ENCODE measurements around the gene SCO1.

DNA sequence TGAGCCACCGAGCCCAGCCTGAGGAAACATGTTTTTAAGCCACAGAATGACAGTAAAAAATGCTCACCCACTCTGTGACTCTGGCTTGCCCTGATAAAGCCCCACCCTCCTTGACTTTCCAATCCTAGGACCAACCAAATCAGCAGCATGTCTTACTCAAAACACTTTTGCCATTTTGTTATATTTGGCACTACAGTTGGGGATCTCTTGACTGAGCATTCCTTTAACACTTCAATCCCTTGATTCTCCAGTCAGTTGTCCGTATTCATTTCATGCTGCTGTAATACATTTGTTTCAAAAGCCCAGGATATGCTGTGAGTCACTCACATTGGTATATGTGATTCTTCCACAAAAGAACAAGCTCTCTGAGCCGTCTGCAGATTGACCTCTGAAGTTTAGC is 48.4 kb downstream of the SCO1 start:
- TF ChIP-seq, protein P1, sequence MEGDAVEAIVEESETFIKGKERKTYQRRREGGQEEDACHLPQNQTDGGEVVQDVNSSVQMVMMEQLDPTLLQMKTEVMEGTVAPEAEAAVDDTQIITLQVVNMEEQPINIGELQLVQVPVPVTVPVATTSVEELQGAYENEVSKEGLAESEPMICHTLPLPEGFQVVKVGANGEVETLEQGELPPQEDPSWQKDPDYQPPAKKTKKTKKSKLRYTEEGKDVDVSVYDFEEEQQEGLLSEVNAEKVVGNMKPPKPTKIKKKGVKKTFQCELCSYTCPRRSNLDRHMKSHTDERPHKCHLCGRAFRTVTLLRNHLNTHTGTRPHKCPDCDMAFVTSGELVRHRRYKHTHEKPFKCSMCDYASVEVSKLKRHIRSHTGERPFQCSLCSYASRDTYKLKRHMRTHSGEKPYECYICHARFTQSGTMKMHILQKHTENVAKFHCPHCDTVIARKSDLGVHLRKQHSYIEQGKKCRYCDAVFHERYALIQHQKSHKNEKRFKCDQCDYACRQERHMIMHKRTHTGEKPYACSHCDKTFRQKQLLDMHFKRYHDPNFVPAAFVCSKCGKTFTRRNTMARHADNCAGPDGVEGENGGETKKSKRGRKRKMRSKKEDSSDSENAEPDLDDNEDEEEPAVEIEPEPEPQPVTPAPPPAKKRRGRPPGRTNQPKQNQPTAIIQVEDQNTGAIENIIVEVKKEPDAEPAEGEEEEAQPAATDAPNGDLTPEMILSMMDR (IDR thresholded peaks at IDR 0.05; ENCODE audit: extremely low read depth in 1 of 2, insufficient read depth in 1 of 2, low read depth in 1 of 2, low read length in 2 of 2) = no peak
- no peak for TF ChIP-seq MYC (IDR thresholded peaks at IDR 0.05; ENCODE audit: low read depth, low read length)
- TF ChIP-seq POLR2AphosphoS5 (IDR thresholded peaks at IDR 0.05; ENCODE audit: insufficient read depth, low read depth, low read length) = no peak
- TF ChIP-seq EZH2 (IDR thresholded peaks at IDR 0.05; ENCODE audit: borderline replicate concordance, low read depth, low read length, severe bottlenecking) = no peak
- no peak for TF ChIP-seq POLR2A (IDR thresholded peaks at IDR 0.05; ENCODE audit: low read depth, low read length)
- no peak for TF ChIP-seq GATA2 (IDR thresholded peaks at IDR 0.05; ENCODE audit: insufficient read depth, insufficient read length, low read depth, low read length)
